ENCODE measurements around the gene PIEZO2.
"Not testable (repeated sequence)": the region's sequence is repeated elsewhere in the genome, so short reads cannot be mapped to it uniquely, and the experiment has no call there.

Gene PIEZO2

DNA sequence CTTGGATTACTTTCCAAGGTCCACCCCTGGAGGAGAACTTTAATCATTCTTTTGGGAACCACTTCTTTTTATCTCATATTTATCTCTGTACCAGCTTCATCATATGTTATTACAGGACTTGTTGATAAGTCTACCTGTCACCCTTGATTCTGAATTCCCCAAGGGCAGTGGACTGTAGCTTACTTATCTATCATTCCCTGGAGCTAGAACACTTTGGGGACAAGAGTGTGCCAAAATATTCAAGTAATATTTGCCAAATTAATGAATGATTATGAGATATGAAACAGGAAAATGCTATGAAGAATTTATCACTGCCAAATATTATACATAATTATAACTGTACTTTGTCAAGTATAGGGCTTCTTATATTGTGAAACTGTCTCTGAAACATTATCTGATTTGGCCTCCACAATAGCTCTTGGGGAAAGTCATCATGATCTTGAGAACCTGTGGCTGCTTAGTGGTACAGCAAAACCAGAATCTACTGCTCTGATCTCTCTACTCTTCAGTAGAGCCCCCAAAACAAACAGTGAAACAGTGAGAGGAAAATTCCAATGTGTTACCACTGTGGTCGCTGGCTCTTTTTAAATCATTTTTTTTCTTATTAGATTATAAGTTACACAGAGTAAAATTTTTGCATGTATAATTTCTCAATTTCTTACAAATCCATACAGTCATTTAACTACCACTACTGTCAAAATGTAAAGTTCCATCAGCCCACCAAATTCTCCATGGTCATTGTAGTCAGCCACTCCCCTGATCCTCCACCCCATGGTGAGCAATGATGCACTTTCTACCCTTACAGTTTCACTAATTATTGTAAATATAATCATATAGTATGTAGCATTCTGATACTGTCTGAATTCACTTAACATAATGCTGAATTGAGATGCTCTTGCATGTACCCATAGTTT is 197.5 kb downstream of the PIEZO2 start:
- DNase-seq, result no peak

DNA sequence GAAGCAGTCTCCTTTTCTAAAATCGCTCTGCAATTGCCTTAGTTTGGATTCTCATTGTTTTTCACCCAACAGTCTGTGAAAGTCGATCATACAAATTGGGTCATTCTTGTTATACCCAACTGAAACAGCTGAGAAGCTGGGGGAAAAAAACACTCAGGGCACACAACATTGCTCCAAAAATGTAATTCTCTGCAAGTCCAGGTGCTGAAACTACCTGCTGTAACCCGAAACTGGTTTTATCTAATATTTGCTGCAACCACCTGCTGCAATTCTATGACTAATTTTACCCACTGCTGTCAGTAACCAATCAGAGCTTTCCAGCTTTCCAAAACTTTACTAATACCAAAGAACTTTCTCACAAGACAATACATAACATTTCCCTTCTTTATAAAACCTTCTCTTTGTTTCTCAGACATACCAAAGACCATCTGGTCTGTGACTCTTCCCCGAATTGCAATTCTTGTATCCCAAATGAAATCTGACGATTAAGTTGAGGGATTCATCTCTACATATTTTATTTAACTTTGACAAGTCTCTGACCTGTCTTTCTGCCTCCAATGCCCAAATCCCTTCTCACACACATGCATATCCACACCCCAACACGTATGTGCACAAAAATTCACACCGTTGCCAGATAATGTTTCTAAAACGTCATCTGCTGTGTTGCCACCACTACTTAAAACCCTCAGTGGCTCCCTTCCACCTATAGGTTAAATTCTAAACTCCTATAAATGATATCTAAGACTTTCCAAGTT is 198.3 kb downstream of the PIEZO2 start:
- no peak for DNase-seq

DNA sequence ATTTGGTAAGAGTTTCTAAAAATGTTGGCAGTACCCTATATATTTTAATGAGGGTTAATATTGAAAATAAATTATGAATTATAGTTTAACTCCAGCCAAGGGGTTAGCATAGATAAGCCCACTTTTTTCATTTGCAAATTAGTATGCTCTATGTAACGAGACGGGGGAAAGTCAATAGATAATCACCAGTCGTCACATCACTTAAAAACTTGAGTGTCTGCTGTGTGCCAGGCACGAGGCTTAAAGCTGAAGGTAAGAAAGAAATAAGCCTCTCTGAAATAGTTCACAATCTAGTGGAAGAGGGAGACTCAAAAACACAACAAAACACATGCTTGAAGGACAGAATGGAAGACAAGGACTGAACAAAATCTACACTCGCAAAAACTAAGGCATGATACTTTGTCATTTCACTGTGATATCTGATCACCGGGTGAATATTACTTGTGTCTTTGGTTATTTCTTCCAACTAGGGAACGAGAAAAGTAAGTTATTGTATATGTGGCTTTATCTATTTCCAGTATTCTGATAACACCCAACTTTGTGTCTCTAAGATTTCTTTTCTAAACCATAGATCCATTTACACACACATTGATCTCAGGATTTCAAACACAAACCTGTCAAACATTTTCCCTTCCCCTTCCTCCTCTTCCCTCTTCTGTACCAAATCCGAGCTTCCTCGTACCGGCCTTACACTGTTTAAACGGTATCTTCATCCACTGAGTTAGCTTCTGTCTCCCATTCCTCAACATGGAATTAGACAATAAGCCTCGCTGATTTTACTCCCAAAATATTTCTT is 199.1 kb downstream of the PIEZO2 start:
- DNase-seq, result no peak

DNA sequence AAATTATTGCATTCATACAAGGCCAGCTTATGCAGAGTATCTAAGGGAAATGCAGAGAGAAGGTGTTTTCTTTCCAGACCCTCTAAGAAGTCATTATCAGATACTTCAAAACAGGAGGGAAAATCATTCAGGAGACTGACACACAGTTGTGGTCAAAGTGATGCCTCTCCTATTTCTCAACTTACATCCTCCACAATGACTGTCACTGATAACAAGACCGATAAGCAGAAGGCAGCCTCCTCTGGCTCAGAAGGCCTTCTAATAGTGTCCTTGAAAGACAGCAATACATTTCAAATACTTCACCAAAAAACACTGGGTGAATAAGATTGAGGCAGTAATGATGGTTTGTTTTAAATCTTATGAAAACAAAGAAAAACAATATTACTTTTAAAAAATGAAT is 199.7 kb downstream of the PIEZO2 start:
- DNase-seq, result no peak

DNA sequence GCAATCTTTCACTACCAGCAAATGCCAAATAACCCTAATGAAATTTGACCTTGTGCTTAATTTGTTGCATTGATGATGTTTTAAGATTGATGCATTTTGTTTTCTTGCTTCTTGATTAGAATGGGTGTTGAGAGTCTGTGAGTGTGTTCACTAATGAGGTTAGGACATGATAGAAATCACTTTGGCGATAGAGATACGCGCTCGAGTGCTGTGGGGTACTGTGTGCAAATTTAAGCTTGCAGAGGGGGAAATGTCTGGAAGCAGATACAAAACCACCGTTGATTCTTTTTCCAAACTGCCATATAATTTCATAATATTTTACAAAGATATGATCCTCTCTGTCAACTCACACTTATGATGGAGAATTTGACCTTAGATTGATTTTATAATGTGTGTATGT is 200.9 kb downstream of the PIEZO2 start:
- no peak for DNase-seq

DNA sequence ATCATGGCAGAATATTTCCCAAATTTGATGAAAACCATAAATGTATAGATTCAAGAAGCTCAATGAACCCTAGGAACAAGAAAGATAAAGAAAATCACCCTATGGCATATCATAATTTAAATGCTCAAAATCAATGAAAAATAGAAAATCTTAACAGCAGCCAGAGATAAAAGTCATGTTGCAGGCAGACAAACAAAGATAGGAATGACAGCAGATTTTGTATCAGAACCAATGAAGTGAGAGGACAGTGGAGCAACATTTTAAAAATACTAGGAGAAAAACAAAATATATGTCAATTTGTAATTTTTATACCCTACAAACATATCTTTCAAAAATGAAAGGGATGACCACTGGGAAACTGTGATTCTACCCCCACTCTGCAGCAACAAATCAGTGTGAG is 203.3 kb downstream of the PIEZO2 start:
- no peak for DNase-seq

DNA sequence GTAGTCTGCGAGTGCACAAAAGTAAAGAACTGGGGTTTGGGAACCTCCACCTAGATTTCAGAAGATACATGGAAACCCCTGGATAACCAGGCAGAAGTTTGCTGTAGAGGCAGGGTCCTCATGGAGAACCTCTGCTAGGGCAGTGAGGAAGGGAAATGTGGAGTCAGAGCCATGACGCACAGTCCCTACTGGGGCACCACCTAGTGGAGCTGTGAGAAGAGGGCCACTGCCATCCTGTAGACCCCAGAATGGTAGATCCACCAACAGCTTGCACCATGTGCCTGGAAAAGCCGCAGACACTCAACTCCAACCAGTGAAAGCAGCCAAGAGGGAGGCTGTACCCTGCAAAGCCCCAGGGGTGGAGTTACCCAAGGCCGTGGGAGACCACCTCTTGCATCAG is 206.4 kb downstream of the PIEZO2 start:
- no peak for DNase-seq

DNA sequence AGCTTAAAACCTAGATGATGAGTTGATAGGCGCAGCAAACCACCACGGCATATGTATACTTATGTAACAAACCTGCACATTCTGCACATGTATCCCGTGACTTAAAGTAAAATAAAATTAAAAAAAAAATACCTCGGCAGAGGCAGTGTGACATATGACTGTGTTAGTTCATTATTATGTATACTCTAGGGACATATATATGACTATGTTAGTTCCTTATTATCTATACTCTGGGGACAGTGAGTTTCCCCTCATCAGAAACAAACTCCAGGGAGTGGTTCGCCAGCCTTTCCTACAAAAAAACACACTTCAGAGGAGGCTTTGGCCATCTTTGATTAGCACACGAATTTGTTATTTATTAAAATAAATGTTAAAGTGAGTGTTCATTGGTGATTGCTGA is 209.5 kb downstream of the PIEZO2 start:
- DNase-seq, result no peak

DNA sequence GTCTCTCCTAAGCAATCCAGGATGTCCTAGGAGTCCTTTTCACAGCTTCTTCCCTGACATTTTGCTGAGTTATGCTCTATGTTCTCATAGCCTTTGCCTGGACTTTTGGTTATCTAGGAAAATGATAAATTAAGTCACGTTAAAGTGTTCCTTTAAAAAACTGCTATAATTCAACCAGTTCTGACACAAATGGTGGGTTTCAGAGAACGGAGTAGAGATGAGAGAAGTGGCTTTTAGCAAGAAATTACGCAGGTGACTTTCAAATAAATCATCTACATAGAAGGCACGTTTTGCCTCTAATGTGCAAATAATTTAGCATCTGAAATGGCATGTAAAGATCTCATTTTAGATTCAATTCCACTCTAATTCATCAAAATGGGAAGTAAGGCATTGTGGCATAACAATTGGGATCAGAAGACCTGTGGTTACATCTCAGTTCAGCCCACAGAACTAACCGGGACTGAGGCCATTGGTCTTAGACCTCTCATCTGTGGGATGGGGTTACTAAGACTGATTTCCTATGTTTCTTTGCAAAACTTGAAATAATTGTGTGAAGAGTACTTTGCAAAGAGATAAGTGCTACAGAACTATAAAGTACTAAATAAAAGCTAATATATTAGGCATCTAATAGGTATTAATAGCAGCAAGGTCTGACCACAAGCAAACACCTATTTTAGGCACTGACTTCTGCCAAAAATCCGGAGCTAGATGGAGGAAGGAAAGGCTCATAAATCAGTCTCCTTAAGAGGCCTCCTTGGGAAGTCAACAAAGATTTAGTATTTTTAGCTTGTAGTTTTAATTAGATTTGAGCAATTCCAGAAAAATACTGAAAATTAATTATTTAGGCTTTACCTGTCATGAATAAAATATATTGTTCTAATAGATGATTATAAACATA is 211.4 kb downstream of the PIEZO2 start:
- no peak for DNase-seq

DNA sequence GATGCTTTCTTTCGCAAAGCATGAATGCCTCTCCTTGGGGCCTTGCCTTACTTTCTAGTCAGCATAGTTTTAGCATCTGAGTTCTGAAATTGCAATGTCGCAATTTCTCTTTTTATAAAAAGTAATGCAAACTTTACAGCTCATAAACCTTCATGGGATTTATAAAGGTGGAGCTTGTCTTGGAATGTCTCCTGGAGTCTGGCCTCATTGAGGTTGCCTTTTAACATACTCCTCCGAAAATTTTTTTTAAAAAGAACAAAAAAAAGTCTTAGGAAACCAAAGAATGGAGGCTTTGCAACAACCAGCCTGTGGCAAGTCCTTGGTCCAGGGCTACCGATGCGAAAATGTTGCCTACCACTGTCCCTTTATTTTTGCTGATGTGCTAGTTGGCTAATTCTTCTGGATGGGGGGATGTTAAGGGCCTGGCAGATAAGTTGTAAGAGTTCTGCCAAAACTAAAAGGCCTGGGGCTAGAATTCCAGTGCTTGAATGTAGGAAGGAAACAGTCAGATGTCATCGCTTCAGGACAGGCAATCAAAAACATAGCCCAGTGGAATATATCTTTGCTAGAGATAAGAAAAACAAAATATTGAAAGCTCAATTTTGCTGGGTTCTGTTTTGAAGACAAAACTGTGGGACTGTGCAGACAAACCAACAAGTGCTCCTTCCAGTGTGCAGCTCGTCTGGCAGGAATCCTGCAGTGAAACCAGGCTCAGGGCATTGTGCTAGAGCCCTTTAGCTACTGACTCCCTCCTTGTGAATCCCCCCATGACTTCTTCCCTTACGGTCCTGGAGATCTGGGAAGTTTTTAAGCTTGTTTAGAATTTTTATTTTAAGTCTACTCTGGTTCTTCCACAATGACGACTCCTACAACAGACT is 213.0 kb downstream of the PIEZO2 start:
- no peak for DNase-seq

DNA sequence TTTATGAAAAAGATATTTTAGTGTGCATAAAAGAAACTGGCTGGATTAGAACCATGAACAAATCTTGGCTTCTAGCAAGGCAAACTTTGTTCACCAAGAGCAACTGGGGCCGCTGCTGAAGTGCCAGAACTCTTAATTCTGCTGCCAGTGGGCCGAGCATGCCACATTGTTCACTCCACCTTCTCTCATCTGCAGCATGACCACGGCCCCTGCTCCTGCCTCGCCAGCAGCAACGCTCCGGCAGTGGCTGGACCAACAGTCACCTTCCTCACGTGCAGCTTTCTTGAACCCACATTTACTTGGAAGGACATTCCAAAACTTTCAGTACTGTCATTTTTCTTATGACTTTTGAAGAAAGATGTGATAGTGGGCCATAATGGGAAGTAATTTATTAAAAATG is 213.8 kb downstream of the PIEZO2 start:
- no peak for DNase-seq

DNA sequence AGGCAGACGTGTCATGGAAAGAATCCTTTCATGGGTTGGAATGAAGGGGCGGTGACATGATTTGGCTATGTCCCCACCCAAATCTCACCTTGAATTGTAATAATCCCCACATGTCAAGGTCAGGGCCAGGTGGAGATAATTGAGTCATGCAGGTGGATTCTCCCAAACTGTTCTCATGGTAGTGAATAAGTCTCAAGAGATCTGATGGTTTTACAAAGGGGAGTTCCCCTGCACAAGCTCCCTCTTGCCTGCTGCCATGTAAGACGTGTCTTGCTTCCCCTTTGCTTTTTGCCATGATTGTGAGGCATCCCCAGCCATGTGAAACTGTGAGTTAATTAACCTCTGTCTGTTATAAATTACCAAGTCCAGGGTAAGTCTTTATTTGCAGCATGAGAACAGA is 215.7 kb downstream of the PIEZO2 start:
- DNase-seq, result not testable (repeated sequence)

DNA sequence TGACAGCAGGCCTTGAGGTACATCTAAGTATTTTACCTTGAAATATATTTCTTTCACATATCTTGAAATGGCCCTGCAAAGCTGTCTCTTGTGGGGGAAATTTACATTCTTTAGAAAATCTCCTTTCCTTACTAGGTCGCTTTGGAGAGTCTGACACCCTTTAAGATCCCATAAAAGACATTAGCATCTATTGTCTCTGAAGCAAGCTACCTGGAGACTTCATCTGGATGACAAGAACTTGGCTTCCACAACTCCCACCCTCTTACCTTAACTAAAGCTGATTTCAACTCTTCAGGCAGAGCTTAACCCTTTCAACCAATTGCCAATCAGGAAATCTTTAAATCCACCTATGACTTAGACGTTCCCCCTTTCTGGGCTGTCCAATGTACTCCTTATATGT is 219.3 kb downstream of the PIEZO2 start:
- DNase-seq, result no peak

DNA sequence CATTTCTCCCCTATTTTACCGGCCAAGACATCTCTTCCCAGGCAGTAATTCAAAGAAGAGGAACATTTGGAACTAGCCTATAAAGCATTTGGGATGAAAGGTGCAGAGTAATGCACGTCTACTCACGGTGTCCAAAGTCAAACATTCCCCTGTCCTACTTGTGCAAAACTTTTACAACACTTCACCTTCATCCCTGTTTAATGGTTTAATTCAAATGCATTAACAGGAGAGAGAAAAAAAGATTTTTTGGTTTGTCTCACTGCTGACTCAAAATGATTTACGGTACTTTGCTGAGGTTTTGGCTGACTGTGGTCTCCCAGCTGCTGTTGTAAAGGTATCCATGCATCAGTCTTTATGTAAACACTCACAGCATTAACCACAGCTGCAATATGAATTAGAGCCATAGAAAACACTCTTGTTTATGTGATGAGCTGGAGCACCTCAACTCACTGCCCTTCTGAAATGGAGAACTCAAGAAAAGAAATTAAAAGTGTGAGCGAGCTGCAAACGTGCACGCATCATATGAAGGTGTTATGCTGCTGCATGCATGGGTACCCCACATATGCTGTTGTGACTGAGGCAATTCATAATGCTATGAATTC is 220.5 kb downstream of the PIEZO2 start:
- no peak for DNase-seq

DNA sequence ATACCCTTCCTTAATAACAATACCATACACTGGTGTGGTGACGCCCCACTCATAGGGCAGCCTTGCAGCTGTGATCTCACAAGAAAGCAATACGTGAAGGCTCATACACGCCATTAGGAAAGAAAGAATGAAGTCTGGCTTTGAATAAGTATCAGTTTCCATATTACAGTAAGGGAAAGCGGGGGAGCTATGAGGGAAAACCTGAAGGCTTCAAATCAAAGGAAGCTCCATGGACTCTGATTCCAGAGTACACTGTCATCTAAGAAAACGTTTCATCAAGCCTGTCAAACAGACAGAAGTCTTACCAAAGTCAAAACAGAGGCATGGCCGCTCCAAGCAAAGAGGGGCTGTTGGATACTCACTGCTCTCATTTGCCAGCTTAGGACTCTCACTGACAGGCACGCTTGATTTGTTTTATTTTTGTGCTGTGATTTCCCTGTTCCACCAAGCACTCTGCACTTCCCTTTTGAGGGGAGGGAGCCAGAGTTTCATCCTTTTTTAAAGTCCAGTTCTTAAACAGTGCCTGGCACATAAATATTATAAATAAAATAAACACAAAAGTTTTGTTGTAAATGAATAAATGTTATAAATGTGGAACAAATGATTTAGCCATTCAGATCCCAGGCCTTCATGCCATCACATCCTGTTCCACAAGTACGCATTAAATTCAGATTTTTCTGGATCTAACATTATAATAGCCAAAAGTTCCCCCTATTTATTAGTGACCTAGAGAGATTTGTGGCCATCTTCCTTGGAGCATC is 221.2 kb downstream of the PIEZO2 start:
- no peak for DNase-seq

DNA sequence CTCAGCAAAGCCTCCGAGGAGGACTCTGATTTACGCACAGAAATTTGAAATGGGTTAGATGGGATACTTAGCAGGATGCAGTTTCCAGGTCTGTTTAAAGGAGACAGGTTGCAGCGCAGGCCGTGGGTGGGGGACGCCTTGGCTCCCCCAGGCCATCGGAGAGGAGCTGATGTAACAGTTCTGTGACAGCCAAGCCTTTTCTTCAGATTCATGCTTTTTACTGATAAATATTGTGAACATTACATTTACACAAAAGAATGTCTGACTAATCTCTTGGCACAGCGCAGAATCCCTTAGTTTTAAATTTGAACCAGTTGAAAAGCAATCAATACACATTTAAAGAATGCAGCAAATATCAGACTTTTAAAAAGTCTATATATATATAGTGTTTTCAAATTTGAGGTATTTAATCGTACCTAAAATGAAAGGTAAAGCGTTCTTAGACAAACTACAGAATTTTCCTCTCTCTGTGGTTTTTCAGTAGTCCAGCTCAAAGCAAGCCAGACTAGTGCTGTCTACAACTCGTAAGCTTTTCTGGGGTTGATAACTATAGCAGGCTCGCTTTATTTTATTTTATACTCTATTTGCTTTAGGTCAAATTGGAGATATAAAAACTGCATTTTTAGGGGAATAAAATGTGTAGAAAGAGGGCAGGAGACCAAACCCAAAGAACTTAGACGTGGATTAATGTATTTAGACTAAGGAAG is 221.9 kb downstream of the PIEZO2 start:
- no peak for DNase-seq

DNA sequence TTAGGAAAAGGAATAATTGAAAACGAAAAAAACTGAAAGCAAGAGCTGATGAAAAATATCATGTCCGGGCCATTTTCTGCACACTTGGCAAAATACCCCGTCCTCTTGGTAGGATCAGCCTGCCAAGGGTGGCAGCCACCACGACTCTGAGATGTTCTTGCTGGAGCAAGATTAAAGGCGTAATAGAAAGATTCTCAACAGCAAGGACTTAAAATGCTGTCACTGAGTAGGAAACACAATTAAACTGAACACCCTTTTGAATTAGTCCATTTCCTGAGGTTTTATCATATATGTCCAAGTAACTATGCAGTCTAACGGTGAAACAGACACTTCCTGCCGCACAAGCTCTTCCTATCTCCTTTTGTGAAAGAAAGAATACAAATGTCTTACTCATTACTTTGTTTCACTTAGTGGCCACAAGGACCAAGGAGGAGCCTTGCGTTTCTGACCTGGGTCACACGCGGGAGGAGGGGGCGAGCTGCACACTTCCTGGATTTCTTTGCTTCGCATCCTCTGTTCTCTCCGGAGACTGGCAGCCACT is 222.7 kb downstream of the PIEZO2 start:
- DNase-seq, result no peak

DNA sequence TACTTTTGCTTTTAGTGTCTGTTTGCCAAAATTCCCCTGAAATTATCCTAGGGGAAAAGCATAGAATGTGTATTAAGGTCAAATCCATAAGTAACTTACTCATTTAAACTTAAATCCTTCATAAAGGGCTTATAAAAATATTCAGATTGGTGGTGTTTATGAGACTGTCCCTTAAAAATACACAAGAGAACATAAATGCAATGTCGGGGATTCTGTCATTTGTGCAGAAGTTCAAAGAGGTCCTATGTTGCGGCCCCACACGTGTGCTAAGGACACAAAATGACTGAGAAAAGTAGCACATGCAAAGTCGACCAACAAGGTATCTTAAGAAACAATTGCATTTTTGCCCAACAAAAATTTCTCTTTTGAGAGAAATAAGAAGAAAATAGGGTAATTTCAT is 225.1 kb downstream of the PIEZO2 start:
- no peak for DNase-seq

DNA sequence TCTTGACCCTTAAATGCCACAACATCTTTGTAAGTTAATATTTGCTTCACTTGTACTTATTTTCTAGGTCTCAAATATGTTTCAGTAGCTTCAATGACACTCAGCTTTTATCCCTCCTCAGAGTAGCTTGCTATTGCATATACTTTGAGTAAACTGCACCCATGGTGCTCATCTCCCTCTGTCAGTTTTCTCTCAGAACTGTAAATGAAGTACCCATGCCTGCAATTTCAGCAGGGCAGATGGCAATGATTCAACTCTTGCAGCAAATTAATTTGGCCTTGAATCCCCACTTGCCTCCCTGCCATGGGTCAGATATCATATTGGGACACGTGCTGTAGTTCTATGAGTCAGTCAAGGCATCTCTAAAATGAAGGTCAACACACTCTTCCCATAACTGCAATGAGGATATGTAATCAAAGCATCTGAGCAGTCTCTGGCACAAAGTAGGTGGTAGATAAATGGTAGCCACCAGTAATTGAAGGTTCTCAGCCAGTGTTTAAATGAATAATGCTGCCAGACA is 225.8 kb downstream of the PIEZO2 start:
- no peak for DNase-seq
